K562 (cell line): ENCODE results near the gene GKN1. TPM values are rescaled to one million over a fixed set of nuclear protein-coding genes. Genes with fewer than 3 reads are reported as not detected.

ENCODE experiments used
- ATAC-seq: fragments of 200-7000 bp; cut with Tn5 transposase; 3 replicates; pipeline ENCODE4 v1.9.1; 2020; ENCODE audit warnings: moderate library complexity
- BruUV-seq: library from RNA; stranded (reverse); fragments of 400-500 nt; replicated peaks from 2 replicates; lab custom pipeline; 2021; lab: Mats Ljungman, UMichigan
- CTCF ChIA-PET: fragments of 300-600 bp; formaldehyde crosslinking; extraction: SDS; loops from one replicate; lab custom pipeline; 2021; ENCODE audit warnings: low intra/inter-chr PET ratio; lab: Yijun Ruan, JAX
- POLR2A ChIA-PET: fragments of 300-600, 350-650 bp; sonication (Branson Sonifier 250); formaldehyde crosslinking; extraction: SDS; loops from one replicate; lab custom pipeline; 2021; ENCODE audit warnings: antibody characterized with exemption, inconsistent platforms; lab: Yijun Ruan, JAX
- DNase-seq, 4 experiments: peaks; one replicate each; pipeline versions ENCODE4 v3.0.0 to v3.0.0-alpha.2; 2011 to 2018; ENCODE audit warnings: low spot score in 3 of 4, mixed read lengths in 3 of 4; ENCODE audit errors: extremely low read depth in 1 of 4
- FAIRE-seq: peaks from 2 replicates; lab custom pipeline; 2011; peaks lifted over from hg19 to GRCh38; lab: Jason Lieb, UNC
- H2AFZ ChIP-seq: 2 replicates; pipeline ENCODE4 v1.6.0; 2011; ENCODE audit warnings: low read depth, low read length, control low read depth, inconsistent platforms
- H3K27ac ChIP-seq: fragments of 200-600 bp; 3 replicates; pipeline ENCODE4 v1.8.0; 2011; ENCODE audit warnings: low read depth, mild to moderate bottlenecking, control low read depth, inconsistent platforms, low read length, moderate library complexity, mixed read lengths; ENCODE audit errors: extremely low read depth
- H3K27me3 ChIP-seq, 2 experiments: fragments of 300-600 bp in 1 of 2; 2 replicates in 1 of 2; 3 replicates in 1 of 2; pipeline versions ENCODE4 v1.6.0 to v1.8.0; 2011; ENCODE audit warnings: inconsistent platforms in 2 of 2, low read length in 2 of 2, mild to moderate bottlenecking in 1 of 2, mixed read lengths in 1 of 2, moderate library complexity in 1 of 2; ENCODE audit not compliant: control insufficient read depth in 2 of 2, insufficient read depth in 2 of 2
- H3K36me3 ChIP-seq: fragments of 300-600 bp; 3 replicates; pipeline ENCODE4 v1.8.0; 2011; ENCODE audit warnings: mild to moderate bottlenecking, low read length, inconsistent platforms; ENCODE audit not compliant: control insufficient read depth, insufficient read depth
- H3K4me1 ChIP-seq, 2 experiments: fragments of 200-600 bp in 1 of 2; replicated peaks in 1 of 2; 2 replicates in 1 of 2; 3 replicates in 1 of 2; pipeline versions ENCODE4 v1.5.1 to v1.8.0; 2011; ENCODE audit warnings: inconsistent platforms in 2 of 2, low read length in 2 of 2, mild to moderate bottlenecking in 1 of 2, mixed read lengths in 1 of 2, moderate library complexity in 1 of 2; ENCODE audit not compliant: control insufficient read depth in 2 of 2, insufficient read depth in 2 of 2
- H3K4me2 ChIP-seq: 2 replicates; pipeline ENCODE4 v1.6.1; 2011; ENCODE audit warnings: low read length, control low read depth, inconsistent platforms, mixed read lengths; ENCODE audit not compliant: insufficient read depth
- H3K4me3 ChIP-seq: fragments of 200-600 bp; sonication (generic), shearing (Covaris generic); 2 replicates; pipeline ENCODE4 v1.5.1; 2016; ENCODE audit warnings: control low read depth, inconsistent platforms
- H3K79me2 ChIP-seq: fragments of 200-600 bp; 3 replicates; pipeline ENCODE4 v1.8.0; 2011; ENCODE audit warnings: low read length, inconsistent platforms; ENCODE audit not compliant: control insufficient read depth, insufficient read depth
- H3K9ac ChIP-seq, 2 experiments: 2 replicates each; pipeline versions ENCODE4 v1.6.0 to v1.6.1; 2011; ENCODE audit warnings: low read depth in 2 of 2, low read length in 2 of 2, control low read depth in 1 of 2, inconsistent platforms in 1 of 2, mild to moderate bottlenecking in 1 of 2, mixed read lengths in 1 of 2; ENCODE audit not compliant: insufficient read depth in 1 of 2
- H3K9me1 ChIP-seq: one replicate; pipeline ENCODE4 v1.6.0; 2011; ENCODE audit warnings: inconsistent platforms, mild to moderate bottlenecking, low read length, moderate library complexity; ENCODE audit not compliant: control insufficient read depth, insufficient read depth
- H3K9me3 ChIP-seq: replicated peaks from 2 replicates; pipeline ENCODE4 v1.5.1; 2011; ENCODE audit warnings: low read depth, low read length, inconsistent platforms; ENCODE audit not compliant: control insufficient read depth, insufficient read depth
- H4K20me1 ChIP-seq: replicated peaks from 2 replicates; pipeline ENCODE4 v1.6.1; 2011; ENCODE audit warnings: low read length, inconsistent platforms, mixed read lengths; ENCODE audit not compliant: control insufficient read depth, insufficient read depth
- ASH1L ChIP-seq: fragments of 450-650 bp; IDR thresholded peaks from 2 replicates; pipeline ENCODE4 v1.6.1; 2018; ENCODE audit warnings: borderline replicate concordance, mild to moderate bottlenecking, low read depth; ENCODE audit not compliant: partially characterized antibody
- CEBPG ChIP-seq, 3 experiments: fragments of 200-800 bp in 1 of 3; sonication (Bioruptor generic) in 1 of 3; sonication (generic) in 1 of 3; formaldehyde crosslinking in 1 of 3; IDR thresholded peaks in 2 of 3; conservative IDR thresholded peaks in 1 of 3; 2 replicates each; pipeline versions ENCODE4 v1.6.1 to v1.8.0; 2016 to 2022; ENCODE audit warnings: missing compliant biosample characterization in 2 of 3, missing genetic modification characterization in 2 of 3, mild to moderate bottlenecking in 1 of 3, missing genetic modification reagents in 1 of 3
- CHCHD3 ChIP-seq: fragments of 250-450 bp; sonication (Bioruptor Pico); IDR thresholded peaks from 2 replicates; pipeline ENCODE4 v2.1.2; 2022; ENCODE audit warnings: mild to moderate bottlenecking
- DDX20 ChIP-seq: fragments of 450-650 bp; IDR thresholded peaks from 2 replicates; pipeline ENCODE4 v1.6.1; 2016; ENCODE audit warnings: missing genetic modification characterization, low read depth, mild to moderate bottlenecking, missing compliant biosample characterization, moderate library complexity
- HMG20A ChIP-seq: fragments of 450-650 bp; formaldehyde crosslinking; conservative IDR thresholded peaks from 2 replicates; pipeline ENCODE4 v1.4.0; 2020; ENCODE audit warnings: mild to moderate bottlenecking, mixed read lengths
- KLF16 ChIP-seq: IDR thresholded peaks from 2 replicates; pipeline ENCODE4 v1.6.1; 2016; ENCODE audit warnings: antibody characterized with exemption
- MEIS2 ChIP-seq: fragments of 450-650 bp; IDR thresholded peaks from 2 replicates; pipeline ENCODE4 v1.6.1; 2014; ENCODE audit warnings: mild to moderate bottlenecking; ENCODE audit not compliant: partially characterized antibody
- PTRF ChIP-seq: fragments of 450-650 bp; IDR thresholded peaks from 2 replicates; pipeline ENCODE4 v1.6.1; 2016; ENCODE audit warnings: mild to moderate bottlenecking, missing genetic modification characterization, missing compliant biosample characterization
- TRIM24 ChIP-seq, 2 experiments: fragments of 450-650 bp; IDR thresholded peaks; 2 replicates each; pipeline ENCODE4 v1.6.1; 2016
- ZBED1 ChIP-seq: IDR thresholded peaks from 2 replicates; pipeline ENCODE4 v1.6.1; 2014
- ZFX ChIP-seq: sonication (generic); formaldehyde crosslinking; IDR thresholded peaks from 2 replicates; pipeline ENCODE4 v1.8.0; 2022; ENCODE audit warnings: mild to moderate bottlenecking, missing genetic modification reagents, moderate library complexity
- ZNF274 ChIP-seq: IDR thresholded peaks from 2 replicates; pipeline ENCODE4 v1.6.1; 2011; ENCODE audit warnings: low read depth, mild to moderate bottlenecking, low read length, moderate library complexity, borderline replicate concordance
- WGBS: fragments of 100-300 bp; shearing (Covaris generic); methylation state at CpG from one replicate; pipeline ENCODE4 v1.1.6; 2016; ENCODE audit warnings: low coverage, mixed read lengths; ENCODE audit not compliant: insufficient coverage; ENCODE audit errors: missing lambda C conversion rate; 5-methylcytosine and 5-hydroxymethylcytosine counted together
- in situ Hi-C: fragments of 300-500 bp; cut with MboI; formaldehyde crosslinking; loops from 4 replicates; pipeline ENCODE4 v1.15.0; 2018; ENCODE audit warnings: inconsistent platforms, mixed read lengths
- intact Hi-C: fragments of 100-400 bp; cut with micrococcal nuclease; formaldehyde crosslinking; loops from 2 replicates; pipeline ENCODE4 v1.14.2; 2022
- polyA plus RNA-seq, 8 experiments: library from polyadenylated mRNA; depleted of rRNA in 4 of 8; stranded (reverse) in 5 of 8; unstranded in 3 of 8; fragments of >200 nt; fragmentation: Nextera tagmentation in 2 of 8; fragmentation: Illumina TruSeq in 1 of 8; extraction: Ambion mirVana in 2 of 8; extraction: Trizol in 1 of 8; gene quantifications; 2 replicates each; pipeline versions ENCODE4 v1.2.1 to v1.2.3, GENCODE V29; 2011 to 2014; ENCODE audit warnings: inconsistent platforms in 1 of 8, missing spikeins in 1 of 8
- total RNA-seq, 7 experiments: library from RNA; depleted of rRNA in 6 of 7; stranded (reverse); fragments of >200 nt in 6 of 7; fragmentation: Illumina TruSeq in 2 of 7; extraction: Trizol in 2 of 7; gene quantifications; 2 replicates each; pipeline versions ENCODE4 v1.2.1 to v1.2.3, GENCODE V29; 2011 to 2021; ENCODE audit warnings: low replicate concordance in 1 of 7
- TF ChIP-seq, protein P1 (sequence below): sonication (generic); formaldehyde crosslinking; IDR thresholded peaks from 2 replicates; pipeline ENCODE4 v1.8.0; 2023; ENCODE audit warnings: mild to moderate bottlenecking, missing genetic modification reagents
- TF ChIP-seq, protein P2 (sequence below): fragments of 450-650 bp; IDR thresholded peaks from 2 replicates; pipeline ENCODE4 v1.6.1; 2016; ENCODE audit warnings: antibody characterized with exemption
- TF ChIP-seq, protein P3 (sequence below): fragments of 250-450 bp; sonication (Bioruptor Pico); IDR thresholded peaks from 2 replicates; pipeline ENCODE4 v1.5.0; 2021

The GKN1 gene
- total and polyA plus RNA-seq, 9 of the 15 experiments (the other 6 are each of a cell fraction or from before 2014, with no cell fraction given), result not detected

DNA sequence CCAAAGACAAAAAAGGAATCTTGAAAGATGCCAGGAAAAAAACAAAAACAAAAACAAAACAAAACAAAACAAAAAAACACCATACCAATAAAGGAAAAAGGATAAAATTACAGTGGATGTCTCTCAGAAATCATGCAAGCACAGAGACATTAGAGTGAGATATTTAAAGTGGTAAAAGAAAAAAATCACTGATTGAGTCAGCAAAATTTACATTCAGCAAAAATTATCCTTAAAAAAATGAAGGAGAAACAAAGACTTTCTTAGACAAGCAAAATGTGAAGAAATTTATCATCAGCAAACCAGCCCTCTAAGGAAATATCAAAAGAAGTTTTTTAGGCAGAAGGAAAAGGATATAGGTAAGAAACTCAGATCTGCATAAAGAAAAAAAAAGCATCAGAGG lies 10.2 kb upstream of the GKN1 start (continued):
- TF ChIP-seq, protein P1, sequence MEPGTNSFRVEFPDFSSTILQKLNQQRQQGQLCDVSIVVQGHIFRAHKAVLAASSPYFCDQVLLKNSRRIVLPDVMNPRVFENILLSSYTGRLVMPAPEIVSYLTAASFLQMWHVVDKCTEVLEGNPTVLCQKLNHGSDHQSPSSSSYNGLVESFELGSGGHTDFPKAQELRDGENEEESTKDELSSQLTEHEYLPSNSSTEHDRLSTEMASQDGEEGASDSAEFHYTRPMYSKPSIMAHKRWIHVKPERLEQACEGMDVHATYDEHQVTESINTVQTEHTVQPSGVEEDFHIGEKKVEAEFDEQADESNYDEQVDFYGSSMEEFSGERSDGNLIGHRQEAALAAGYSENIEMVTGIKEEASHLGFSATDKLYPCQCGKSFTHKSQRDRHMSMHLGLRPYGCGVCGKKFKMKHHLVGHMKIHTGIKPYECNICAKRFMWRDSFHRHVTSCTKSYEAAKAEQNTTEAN, result no peak
- TF ChIP-seq, protein P2, sequence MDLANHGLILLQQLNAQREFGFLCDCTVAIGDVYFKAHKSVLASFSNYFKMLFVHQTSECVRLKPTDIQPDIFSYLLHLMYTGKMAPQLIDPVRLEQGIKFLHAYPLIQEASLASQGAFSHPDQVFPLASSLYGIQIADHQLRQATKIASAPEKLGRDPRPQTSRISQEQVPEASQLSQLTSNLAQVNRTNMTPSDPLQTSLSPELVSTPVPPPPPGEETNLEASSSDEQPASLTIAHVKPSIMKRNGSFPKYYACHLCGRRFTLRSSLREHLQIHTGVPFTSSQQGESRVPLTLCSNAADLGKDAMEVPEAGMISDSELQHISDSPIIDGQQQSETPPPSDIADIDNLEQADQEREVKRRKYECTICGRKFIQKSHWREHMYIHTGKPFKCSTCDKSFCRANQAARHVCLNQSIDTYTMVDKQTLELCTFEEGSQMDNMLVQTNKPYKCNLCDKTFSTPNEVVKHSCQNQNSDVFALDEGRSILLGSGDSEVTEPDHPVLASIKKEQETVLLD, result no peak

DNA sequence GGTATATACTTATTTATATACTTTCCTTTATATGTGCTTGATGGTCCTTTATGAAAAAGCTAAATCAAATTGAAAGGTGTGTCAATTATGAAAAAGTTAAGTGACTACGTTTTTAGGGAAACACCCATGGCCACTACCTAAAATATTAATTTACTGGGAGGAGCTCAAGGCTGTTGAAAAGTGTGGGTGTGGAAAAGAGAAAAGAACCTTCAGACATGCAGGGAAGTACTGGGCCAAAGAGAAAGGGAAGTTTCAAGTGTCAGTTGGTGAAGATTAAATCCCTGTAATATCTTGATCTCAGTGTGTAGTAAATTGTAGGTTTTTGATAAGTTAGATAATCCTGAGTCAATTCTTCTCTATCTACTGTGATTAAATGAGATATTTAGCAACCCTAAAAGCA lies 6.2 kb upstream of the GKN1 start:
- no peak overlapping the region for H3K9ac ChIP-seq
- TF ChIP-seq TRIM24 (IDR thresholded peaks at IDR 0.05) (no peak), DDX20 (tag) (no peak), KLF16 (no peak), HMG20A (CRISPR knock-in tag) (no peak), CEBPG (CRISPR knock-in tag; IDR thresholded peaks at IDR 0.05) (no peak), CEBPG (tag; conservative IDR thresholded peaks at IDR 0.05 in 1 of 2, IDR thresholded peaks at IDR 0.05 in 1 of 2) (no peak), CHCHD3 (no peak), MEIS2 (no peak), ASH1L (no peak), PTRF (tag) (no peak), ZFX (CRISPR knock-in tag) (no peak), ZBED1 (no peak), ZNF274 (no peak)
- TF ChIP-seq, protein P3, sequence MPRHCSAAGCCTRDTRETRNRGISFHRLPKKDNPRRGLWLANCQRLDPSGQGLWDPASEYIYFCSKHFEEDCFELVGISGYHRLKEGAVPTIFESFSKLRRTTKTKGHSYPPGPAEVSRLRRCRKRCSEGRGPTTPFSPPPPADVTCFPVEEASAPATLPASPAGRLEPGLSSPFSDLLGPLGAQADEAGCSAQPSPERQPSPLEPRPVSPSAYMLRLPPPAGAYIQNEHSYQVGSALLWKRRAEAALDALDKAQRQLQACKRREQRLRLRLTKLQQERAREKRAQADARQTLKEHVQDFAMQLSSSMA (CRISPR knock-in tag), result no peak
- TF ChIP-seq, protein P1, result no peak

More for the DNA sequence above, 6.2 kb upstream of the GKN1 start:
- Histone ChIP-seq H3K27me3 (peaks cover 4 to 9% of the 10 kb centered on the region in 2 experiments; a peak in 3 of 5 replicates), H3K27ac (no peak overlapping the region), H3K36me3 (no peaks in the 10 kb centered on the region), H3K4me3 (no peak overlapping the region), H3K4me1 (no peaks in the 10 kb centered on the region), H3K79me2 (no peaks in the 10 kb centered on the region), H3K4me2 (no peak overlapping the region), H3K9me1 (no peaks in the 10 kb centered on the region), H2AFZ (no peak overlapping the region), H4K20me1 (no peaks in the 10 kb centered on the region), H3K9me3 (no peaks in the 10 kb centered on the region)
- no peak for FAIRE-seq
- intact Hi-C loops, result no loop called here
- POLR2A ChIA-PET, result no interaction called here
- in situ Hi-C loops, result no loop called here
- no peak for DNase-seq
- CTCF ChIA-PET, result no interaction called here
- BruUV-seq, result no TSS peak
- no peak for ATAC-seq
- 0% methylated on average over 1 of the region's 1 CpG for WGBS
